ENCODE measurements around the gene KRT10.

The KRT10 gene

DNA sequence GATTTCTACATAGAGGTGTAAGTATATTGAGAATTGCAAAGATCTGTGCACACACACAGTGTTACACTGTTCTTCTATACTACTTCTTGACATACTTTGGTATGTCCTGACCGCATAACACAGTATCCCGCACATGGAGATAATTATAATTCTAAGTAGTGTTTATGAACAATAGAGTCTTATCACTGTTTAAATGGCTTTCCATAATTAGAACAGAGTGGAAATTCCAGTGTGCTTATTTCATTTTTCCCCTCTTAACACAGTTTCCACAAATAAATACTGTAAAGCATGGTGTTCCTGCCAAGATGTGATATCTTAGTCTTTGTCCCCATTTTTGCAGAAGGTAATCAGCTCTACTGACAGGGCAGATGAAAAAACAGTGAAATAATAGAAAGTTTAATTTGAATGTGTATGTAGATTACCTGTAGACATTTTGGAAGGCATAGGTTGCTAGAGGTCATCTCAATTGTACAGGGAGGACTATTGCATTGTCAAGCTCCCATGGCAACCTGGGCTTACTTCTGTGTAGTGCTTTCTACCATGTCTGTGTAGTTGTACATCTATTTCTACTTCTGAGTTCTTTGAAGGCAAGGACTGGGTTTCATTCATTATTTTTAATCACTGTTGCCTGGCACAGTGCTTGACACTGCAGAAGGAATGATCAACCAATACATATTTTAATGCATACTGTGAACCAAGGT is 12.5 kb downstream of the KRT10 start:
- DNase-seq (ENCODE audit: low read depth in 2 of 2, low spot score in 1 of 2): no peak

DNA sequence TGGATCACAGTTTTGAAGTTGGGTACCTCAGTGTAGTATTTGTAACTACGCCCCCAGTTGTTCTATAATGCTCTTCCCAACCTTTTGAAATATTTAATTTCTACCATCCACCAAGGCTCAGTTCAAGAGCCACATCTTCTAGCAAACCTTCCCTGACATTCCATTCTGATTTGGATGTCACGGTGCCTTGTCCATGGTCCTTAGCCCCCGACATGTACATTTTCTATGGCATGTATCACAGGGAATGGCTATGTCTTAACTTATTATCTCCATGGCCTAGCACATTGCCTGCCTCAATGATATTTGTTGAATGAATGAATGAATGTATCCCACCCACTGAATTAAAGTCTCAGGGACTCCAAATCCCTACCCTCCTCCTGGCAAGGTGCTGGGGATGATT is 16.3 kb downstream of the KRT10 start:
- DNase-seq (ENCODE audit: low read depth in 2 of 2, low spot score in 1 of 2): no peak

DNA sequence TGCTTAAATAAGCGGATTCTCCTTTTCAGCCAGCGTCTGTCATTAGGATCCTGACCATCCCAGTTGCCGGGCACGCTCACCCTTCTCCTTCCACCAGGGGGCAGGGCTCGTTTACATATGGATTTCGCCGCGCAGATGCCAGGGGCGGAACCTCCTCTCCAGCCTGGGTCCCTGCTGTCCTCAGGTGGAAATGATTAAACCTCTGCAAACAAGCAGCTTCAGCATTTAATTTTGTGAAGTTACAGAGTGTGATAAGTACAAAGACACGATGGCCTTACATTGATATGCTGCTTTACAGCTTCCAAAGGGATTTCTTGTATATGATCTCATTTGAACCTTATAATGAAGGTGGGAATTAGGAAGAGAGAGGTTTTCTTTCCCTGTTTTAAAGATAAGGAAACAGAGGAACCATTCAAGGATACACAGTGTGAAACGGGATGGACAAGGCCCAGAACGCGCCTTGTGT is 18.8 kb downstream of the KRT10 start:
- peak; percentile 38 to 49 for DNase-seq (ENCODE audit: low read depth in 2 of 2, low spot score in 1 of 2)

DNA sequence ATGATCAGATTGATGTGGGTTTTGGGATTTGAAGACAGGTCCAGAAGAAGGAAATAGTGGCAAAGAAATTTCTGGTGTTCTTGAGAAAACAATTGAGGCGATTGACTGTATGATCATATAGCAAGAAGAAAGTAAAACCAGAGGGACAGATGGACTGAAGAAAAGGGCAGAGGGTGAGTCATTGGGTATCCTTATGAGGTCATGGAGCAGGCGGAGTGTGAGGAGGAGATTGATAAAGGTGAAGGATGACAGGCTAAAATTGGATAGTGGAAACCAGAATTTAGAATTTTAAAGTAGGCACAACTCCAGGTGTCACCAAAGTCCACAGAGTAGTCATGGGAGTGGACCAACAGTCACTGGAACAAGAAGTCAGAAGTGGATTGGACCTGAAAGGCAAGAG is 21.3 kb downstream of the KRT10 start:
- DNase-seq (ENCODE audit: low read depth in 2 of 2, low spot score in 1 of 2): no peak

DNA sequence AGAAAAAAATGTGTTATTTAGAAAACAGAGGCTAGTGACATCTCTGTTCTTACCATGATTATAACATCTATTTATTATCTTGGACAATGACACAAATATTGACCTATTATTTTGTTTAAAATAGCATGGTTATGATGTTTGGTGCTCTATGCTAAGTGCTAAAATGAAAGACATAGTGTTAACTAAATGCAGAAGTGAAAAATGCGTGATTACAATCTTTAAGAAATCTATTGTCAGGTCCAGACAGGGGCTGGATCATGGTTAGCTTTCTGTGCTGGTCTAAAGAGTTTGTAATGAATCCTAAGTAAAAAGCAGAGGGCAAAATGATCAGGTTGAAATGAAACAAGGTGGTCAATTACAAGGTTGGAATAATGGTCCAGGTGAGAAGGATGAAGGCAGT is 22.0 kb downstream of the KRT10 start:
- no peak for DNase-seq (ENCODE audit: low read depth in 2 of 2, low spot score in 1 of 2)

DNA sequence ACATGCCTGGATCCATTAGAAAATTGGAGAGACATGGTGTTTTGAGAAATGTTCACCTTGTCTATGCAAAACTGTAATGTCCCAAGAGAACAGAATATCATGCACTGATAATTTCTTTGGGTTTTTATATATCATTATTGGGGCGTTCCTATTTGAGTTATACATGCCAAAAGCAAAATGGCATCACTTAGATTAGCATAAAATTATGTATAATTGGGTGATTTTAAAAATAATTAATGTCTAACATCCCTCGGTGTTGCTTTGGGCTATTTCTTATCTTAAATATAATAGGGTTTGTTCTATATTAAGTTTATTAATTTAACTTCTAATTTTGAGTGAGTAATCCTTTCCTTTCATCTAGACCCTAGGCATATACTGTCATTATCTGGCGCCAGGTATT is 22.6 kb downstream of the KRT10 start, which contains the start of gene KRT28:
Gene KRT28 (minus strand): TSS at position 101 of the 400 bp plus-strand sequence. CDS start 66 bp downstream, at position 35.
- no peak for DNase-seq (ENCODE audit: low read depth in 2 of 2, low spot score in 1 of 2)

DNA sequence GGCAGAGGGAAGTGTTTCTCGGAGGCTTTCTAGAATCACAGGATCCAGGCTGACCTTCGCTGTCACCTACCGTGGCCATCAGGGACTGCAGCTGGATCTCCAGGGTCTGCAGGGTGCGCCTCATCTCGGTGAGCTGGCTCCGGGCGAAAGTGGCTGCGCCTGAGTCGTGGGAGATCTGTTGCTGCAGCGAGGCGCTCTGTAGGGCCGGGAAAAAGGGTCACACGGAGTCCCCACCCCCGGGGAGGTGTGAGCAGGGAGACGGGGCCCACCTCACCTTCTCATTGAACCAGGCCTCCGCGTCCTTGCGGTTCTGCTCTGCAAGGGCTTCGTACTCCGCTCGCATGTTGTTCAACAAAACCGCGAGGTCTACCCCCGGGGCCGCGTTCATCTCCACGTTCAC is 25.6 kb downstream of the KRT10 start:
- DNase-seq (ENCODE audit: low read depth in 2 of 2, low spot score in 1 of 2): no peak

DNA sequence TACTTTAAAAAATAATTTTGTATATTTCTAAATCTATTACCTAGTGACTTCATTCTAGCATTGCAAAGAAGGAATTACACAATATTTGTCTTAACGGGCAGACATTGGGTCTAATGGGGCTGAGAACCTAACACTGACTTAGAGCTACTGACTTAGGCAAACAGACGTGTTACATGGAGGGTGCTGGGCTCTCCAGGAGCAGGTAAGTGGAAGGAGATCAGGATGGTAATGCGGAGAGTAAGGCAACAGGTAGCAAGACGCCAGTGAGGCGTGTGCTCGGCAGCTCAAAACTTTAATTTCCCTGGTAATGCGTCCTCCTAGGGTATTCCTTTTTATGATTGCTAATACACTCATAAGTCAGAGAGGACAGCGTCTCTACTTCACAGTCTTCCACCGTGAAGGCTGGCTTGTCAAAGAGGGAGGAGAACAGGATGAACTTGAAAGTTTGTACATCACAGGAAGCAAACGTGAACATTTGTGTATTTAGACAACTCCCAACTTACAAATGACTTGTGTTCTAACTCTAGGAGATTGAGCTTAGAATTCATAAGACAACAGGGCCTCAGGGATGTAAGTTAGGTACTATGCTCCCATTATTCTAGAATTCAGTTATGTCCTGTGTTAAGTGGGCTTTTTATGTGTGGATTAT is 27.3 kb downstream of the KRT10 start:
- no peak for DNase-seq (ENCODE audit: low read depth in 2 of 2, low spot score in 1 of 2)

DNA sequence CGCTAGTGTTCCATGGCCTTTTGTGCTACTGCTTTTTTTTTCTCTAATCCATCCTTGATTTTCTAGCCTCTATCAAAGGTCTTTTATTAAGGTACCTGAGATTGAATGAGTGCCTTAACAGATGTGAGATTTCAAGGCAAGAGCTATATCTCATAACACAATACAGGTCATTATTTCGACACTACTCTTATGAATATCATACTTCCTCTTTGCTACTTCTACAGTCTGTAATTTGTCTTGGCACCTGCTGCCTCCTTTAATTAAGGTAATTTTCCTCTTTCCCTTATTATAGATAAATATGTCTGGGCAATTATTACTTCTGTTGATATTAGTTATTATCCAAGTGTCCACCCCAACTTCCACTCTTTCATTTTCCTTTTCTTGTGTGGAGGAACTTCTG is 27.9 kb downstream of the KRT10 start:
- no peak for DNase-seq (ENCODE audit: low read depth in 2 of 2, low spot score in 1 of 2)

DNA sequence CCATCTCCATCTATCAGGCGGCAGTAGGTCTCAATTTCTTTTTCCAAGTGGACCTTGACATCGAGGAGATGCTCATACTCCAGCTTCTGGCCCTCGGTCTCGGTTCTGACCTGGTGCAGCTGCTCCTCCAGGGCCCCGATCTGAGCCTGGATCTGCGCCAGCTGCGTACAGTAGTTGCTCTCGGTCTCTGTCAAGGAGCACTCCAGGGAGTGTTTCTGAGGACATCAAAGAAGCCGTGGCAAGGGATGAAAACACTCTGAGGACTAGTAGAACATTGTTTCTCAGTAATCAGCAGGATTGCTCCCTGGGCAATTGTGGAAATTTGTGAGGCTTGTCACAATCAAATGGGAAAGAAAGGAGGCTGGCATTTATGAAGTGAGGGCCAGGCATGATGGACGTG is 28.6 kb downstream of the KRT10 start:
- no peak for DNase-seq (ENCODE audit: low read depth in 2 of 2, low spot score in 1 of 2)

DNA sequence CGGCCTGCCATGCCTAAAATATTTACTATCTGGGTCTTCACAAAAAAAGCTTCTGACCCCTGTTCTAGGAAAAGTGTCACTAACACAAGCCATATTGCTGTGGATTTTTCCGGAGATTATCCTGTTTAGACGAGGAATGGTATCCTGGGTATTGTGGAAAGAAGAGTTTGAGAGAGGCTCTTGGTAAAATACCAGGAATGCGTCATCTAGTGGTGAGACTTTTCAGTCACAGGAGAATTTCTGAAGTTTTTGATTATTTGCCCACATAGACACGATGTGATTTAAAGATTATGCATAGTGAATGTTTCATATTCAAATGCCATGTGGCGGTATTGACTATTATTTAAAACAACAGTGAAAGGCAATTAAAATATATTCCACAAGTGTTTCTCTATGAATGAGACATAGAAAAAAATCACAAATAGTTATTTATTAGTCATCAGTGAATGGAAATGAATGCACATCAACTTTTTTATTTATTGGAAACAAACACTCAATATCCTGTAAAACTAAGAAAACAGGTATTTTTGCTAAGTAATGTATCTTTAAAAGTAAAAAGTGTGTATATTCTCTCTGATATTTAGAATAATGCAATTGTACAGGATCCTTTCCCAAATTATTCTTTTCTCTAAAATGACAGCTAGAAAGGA is 30.5 kb downstream of the KRT10 start:
- DNase-seq (ENCODE audit: low read depth in 2 of 2, low spot score in 1 of 2): no peak

DNA sequence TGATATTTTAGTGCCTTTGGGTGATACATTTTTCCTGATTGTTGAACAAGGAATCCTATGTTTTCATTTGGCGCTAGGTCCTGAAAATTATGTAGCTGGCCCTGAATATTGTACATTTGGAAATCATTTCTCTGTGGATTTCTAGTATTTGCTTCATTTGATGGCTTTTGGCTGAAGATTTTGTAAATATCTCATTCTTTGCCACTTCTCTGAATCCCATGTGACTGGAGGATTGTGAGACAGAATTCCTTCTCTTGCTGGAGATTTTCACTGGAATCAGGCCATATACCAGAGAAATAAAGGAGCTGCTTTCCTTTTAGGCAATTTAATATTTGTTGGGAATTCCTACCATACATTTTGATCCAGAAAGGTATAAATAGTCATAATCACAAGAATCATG is 31.3 kb downstream of the KRT10 start:
- DNase-seq (ENCODE audit: low read depth in 2 of 2, low spot score in 1 of 2): no peak

DNA sequence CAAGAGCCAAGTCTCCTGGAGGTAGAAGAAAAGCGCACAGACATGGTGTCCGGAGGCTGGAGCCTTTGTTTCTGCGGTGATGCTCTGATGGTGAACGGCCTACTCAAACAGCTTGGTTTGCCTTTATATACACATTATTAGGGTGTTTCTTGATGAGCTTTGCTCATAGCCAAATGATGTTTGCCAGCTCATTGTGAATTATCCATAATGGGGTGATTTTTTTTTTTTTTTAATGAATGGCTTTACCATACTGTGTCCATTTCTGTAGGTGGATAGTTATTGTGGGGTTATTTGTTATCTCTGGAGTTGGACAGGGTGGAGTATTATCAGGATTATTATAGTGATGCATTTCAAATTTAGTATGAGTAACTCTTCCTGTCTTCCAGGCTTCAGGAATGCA is 40.0 kb downstream of the KRT10 start, which contains the start of gene KRT27:
Gene KRT27 (minus strand): TSS at position 101 of the 400 bp plus-strand sequence. CDS start 57 bp downstream, at position 44.
- DNase-seq (ENCODE audit: low read depth in 2 of 2, low spot score in 1 of 2): no peak

DNA sequence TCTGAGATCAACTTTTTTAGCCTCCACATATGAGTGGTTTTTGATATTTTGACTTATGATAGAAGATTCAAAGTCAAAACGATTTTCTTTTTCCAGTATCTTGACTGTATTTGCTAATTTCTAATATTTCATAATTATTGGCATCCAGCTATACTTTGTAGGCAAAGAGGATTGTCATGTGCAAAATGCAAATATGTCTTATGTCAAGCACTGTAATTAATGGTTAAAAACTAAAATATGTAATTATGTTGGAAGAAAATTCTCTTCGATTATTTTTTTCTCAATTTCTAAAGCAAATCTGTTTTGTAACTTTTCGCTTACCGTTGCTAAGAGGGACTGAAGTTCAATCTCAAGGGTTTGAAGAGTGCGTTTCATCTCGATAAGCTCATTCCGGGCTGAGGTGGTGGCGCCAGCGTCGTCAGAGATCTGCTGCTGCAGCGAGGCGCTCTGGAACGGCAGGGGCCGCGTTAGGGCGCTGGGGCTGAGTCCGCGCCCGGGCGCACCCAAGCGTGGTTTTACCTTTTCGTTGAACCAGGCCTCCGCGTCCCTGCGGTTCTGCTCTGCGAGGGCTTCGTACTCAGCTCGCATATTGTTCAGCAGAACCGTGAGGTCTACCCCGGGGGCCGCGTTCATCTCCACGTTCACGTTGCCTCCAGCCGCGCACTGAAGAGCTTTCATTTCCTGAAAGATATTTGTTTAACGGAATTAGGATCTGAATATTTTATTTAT is 43.1 kb downstream of the KRT10 start:
- DNase-seq (ENCODE audit: low read depth in 2 of 2, low spot score in 1 of 2): no peak

DNA sequence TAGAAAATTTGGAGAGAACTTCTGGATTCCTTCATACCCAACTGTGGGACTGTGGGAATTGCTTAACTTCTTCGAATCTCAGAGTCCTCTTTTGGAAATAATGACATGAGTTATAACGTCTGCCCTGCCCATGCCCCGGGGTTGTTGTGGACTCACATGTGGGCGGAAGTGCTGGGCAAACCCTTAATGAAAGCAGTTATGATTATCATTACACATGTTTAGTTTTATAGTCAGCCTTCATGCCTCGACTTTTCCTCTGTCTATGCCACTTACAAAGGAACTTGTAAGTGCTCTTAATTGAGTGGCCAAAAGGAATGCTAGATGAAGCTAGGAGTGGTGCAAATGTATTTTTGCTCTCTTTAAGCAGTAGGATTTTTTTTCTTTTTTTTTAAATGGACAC is 44.0 kb downstream of the KRT10 start:
- DNase-seq (ENCODE audit: low read depth in 2 of 2, low spot score in 1 of 2): no peak

DNA sequence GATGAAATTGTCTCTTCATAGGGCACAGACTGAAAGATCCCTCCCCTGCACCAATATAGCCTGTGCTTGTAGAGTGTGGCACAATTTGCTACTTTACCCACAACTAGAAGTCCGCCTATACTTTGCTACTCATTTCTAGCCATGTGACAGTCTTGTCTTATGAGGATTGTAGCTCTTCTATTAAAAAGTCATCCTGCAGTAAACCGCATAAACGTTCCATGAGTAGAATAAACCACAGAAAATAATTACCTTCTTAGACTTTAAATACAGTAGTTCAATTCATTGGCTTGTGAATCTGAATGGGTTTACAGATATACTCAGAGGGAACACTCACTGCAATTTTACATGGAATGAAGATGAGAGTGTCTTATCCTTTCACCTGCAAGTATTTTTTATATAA is 44.4 kb downstream of the KRT10 start:
- DNase-seq (ENCODE audit: low read depth in 2 of 2, low spot score in 1 of 2): no peak

DNA sequence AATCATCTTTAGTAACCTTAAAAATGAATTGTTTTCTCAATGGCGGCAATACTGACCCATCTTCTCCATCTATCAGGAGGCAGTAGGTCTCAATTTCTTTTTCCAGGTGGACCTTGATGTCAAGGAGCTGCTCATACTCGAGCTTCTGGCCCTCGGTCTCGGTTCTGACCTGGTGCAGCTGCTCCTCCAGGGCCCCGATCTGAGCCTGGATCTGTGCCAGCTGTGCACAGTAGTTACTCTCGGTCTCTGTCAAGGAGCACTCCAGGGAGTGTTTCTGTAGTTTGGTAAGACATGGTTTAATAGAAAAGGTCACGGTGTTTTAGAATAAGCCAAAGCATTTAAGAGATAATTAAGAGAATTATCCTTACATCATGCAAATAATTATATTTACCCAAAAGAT is 45.0 kb downstream of the KRT10 start:
- no peak for DNase-seq (ENCODE audit: low read depth in 2 of 2, low spot score in 1 of 2)

DNA sequence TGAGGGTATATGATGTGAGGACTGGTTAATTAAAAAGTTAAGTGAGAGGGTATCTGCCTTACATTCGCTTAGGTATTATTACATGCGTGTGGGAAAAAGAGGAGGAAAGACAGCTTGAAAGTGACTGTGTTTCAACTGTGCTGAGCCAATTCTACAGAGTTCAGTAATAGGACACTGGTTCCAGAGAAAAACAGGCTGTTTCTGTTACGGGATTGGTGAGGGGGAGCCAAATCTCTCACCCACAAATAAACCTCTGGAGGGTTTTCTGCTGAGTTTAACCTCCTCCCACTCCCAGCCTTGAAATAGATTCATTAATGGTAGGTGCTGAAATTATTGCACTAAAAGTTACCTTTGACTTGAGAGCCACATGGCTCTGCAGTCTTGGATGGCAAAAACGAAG is 46.5 kb downstream of the KRT10 start:
- DNase-seq (ENCODE audit: low read depth in 2 of 2, low spot score in 1 of 2): no peak

DNA sequence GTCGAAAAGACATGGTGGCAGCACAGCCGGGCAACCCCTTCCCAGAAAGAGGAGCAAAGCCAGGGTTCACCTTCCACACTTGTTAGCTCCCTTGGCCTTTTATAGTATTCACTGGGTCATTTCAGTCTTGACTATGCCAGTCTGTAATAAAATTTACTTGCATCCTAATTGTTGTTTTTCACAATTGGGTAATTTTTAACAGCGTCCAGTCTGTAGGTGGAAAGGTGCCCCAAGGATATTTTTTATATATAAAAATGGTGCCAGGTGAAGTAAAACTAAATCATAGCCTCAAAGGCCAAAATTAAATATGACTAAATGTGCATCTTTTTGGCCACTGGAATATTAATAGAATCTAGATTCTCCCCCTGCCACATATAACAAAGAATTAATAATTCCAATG is 50.3 kb downstream of the KRT10 start, which contains the start of gene KRT26:
Gene KRT26 (minus strand): TSS at position 101 of the 400 bp plus-strand sequence. CDS start 88 bp downstream, at position 13.
- no peak for DNase-seq (ENCODE audit: low read depth in 2 of 2, low spot score in 1 of 2)
